ENCODE data around the gene FASTKD3.
"Not testable (repeated sequence)": the region's sequence is repeated elsewhere in the genome, so short reads cannot be mapped to it uniquely, and the experiment has no call there.

FASTKD3 gene

GRCh38 chr5:7868773-7869473 is at the start of gene FASTKD3, which contains the start of gene MTRR:
FASTKD3 (minus strand) TSS chr5:7869031; CDS start chr5:7868083, 948 bp downstream.
MTRR (plus strand) TSS chr5:7869148; CDS start chr5:7870795, 1,647 bp downstream.
- TF ChIP-seq Cebpa-rat (IDR thresholded peaks at IDR 0.05) = no peak
- H4K20me1 ChIP-seq = peaks cover 32 to 61% (median 47%) of the 10 kb centered on the region in 11 experiments; a peak in 21 of 22 replicates
- H3K4me2 ChIP-seq = peak within 1 kb of the TSS; percentile 82 to 93 (median 89)
- no peaks in the 10 kb centered on the region for H3K27me3 ChIP-seq
- peak within 1 kb of the TSS; percentile 83 to 91 (median 86) for H3K27ac ChIP-seq
- peak within 1 kb of the TSS; percentile 88 to 94 (median 91) for H3K9ac ChIP-seq
- peak within 1 kb of the TSS; percentile 83 to 96 (median 94) for H3K4me3 ChIP-seq
- H3K36me3 ChIP-seq = peaks cover 16 to 67% (median 50%) of the 10 kb centered on the region in 11 experiments; a peak in 20 of 22 replicates
- H3K4me1 ChIP-seq = peaks cover 45 to 71% (median 64%) of the 10 kb centered on the region in 10 experiments
- no peaks in the 10 kb centered on the region for H3K9me3 ChIP-seq (replicated peaks in 1 of 11)

GRCh38 chr5:7917130-7918123 is 48.6 kb upstream of the FASTKD3 start:
- Histone ChIP-seq H3K27ac (no peak overlapping the region), H3K36me3 (peaks cover 0 to 4% (median 3%) of the 10 kb centered on the region in 11 experiments; a peak in 11 of 22 replicates), H3K4me3 (no peak overlapping the region), H3K4me1 (no peaks in the 10 kb centered on the region), H3K9ac (no peak overlapping the region), H4K20me1 (no peaks in the 10 kb centered on the region), H3K4me2 (no peak overlapping the region), H3K9me3 (replicated peaks in 1 of 11) (peaks cover 10 to 24% (median 16%) of the 10 kb centered on the region in 11 experiments), H3K27me3 (no peaks in the 10 kb centered on the region)
- 0 out of 22 replicates have a peak, but pooled peaks of 1 of the 11 experiments have one; percentile 8 for TF ChIP-seq Cebpa-rat (IDR thresholded peaks at IDR 0.05)

GRCh38 chr5:7916171-7916804 is 47.5 kb upstream of the FASTKD3 start:
- no peak for TF ChIP-seq Cebpa-rat (IDR thresholded peaks at IDR 0.05)
- H3K27me3 ChIP-seq = no peaks in the 10 kb centered on the region
- peaks cover 22 to 36% (median 27%) of the 10 kb centered on the region in 11 experiments for H3K9me3 ChIP-seq (replicated peaks in 1 of 11)
- H3K27ac ChIP-seq = no peak overlapping the region
- no peak overlapping the region for H3K9ac ChIP-seq
- peaks cover 0 to 16% (median 13%) of the 10 kb centered on the region in 11 experiments; a peak in 20 of 22 replicates for H3K36me3 ChIP-seq
- no peaks in the 10 kb centered on the region for H4K20me1 ChIP-seq
- peaks cover 0 to 5% (median 0%) of the 10 kb centered on the region in 10 experiments; a peak in 2 of 20 replicates for H3K4me1 ChIP-seq
- no peak overlapping the region for H3K4me3 ChIP-seq
- no peak overlapping the region for H3K4me2 ChIP-seq

GRCh38 chr5:7911429-7911771 is 42.6 kb upstream of the FASTKD3 start:
- not testable (repeated sequence) for H3K27me3 ChIP-seq, H3K4me2 ChIP-seq, H3K9ac ChIP-seq, H4K20me1 ChIP-seq, H3K4me3 ChIP-seq
- Histone ChIP-seq H3K27ac (peak overlapping the region in 1 of 11 experiments; percentile 27; a peak in 1 of 22 replicates), H3K4me1 (peaks cover 0 to 16% (median 0%) of the 10 kb centered on the region in 10 experiments; a peak in 2 of 20 replicates), H3K36me3 (peaks cover 36 to 64% (median 57%) of the 10 kb centered on the region in 11 experiments), H3K9me3 (replicated peaks in 1 of 11) (peaks cover 53 to 68% (median 60%) of the 10 kb centered on the region in 11 experiments)

- Histone ChIP-seq H3K4me2 (no peak overlapping the region), H3K4me3 (no peak overlapping the region), H3K9ac (no peak overlapping the region)
Measured at GRCh38 chr5:7910738-7911428, 42.1 kb upstream of the FASTKD3 start.

GRCh38 chr5:7908317-7908716 is 39.5 kb upstream of the FASTKD3 start:
- Histone ChIP-seq H3K4me2 (no peak overlapping the region), H3K9ac (no peak overlapping the region), H4K20me1 (no peaks in the 10 kb centered on the region), H3K36me3 (peaks cover 67 to 95% (median 87%) of the 10 kb centered on the region in 11 experiments), H3K27me3 (no peaks in the 10 kb centered on the region), H3K4me3 (no peak overlapping the region), H3K27ac (no peak overlapping the region), H3K4me1 (peaks cover 0 to 16% (median 0%) of the 10 kb centered on the region in 10 experiments; a peak in 2 of 20 replicates), H3K9me3 (replicated peaks in 1 of 11) (peaks cover 53 to 74% (median 66%) of the 10 kb centered on the region in 11 experiments)
- TF ChIP-seq Cebpa-rat (IDR thresholded peaks at IDR 0.05) = no peak

More at GRCh38 chr5:7910738-7911428, 42.1 kb upstream of the FASTKD3 start:
- no peak for TF ChIP-seq Cebpa-rat (IDR thresholded peaks at IDR 0.05)
- Histone ChIP-seq H3K9me3 (replicated peaks in 1 of 11) (peaks cover 53 to 73% (median 63%) of the 10 kb centered on the region in 11 experiments), H4K20me1 (no peaks in the 10 kb centered on the region), H3K27me3 (no peaks in the 10 kb centered on the region), H3K36me3 (peaks cover 41 to 69% (median 61%) of the 10 kb centered on the region in 11 experiments), H3K27ac (peak overlapping the region in 1 of 11 experiments; percentile 27; a peak in 2 of 22 replicates), H3K4me1 (peaks cover 0 to 16% (median 0%) of the 10 kb centered on the region in 10 experiments; a peak in 2 of 20 replicates)

GRCh38 chr5:7907612-7908011 is 38.8 kb upstream of the FASTKD3 start:
- no peak overlapping the region; a peak in 1 of 20 replicates for H3K4me3 ChIP-seq
- no peak overlapping the region for H3K27ac ChIP-seq
- H3K9ac ChIP-seq = no peak overlapping the region
- peaks cover 50 to 67% (median 60%) of the 10 kb centered on the region in 11 experiments for H3K9me3 ChIP-seq (replicated peaks in 1 of 11)
- TF ChIP-seq Cebpa-rat (IDR thresholded peaks at IDR 0.05) = no peak
- H3K4me1 ChIP-seq = peaks cover 0 to 16% (median 0%) of the 10 kb centered on the region in 10 experiments; a peak in 2 of 20 replicates
- peaks cover 74 to 99% (median 93%) of the 10 kb centered on the region in 11 experiments for H3K36me3 ChIP-seq
- H3K4me2 ChIP-seq = no peak overlapping the region
- no peaks in the 10 kb centered on the region for H3K27me3 ChIP-seq
- no peaks in the 10 kb centered on the region for H4K20me1 ChIP-seq

- Histone ChIP-seq H4K20me1 (peaks cover 0 to 4% (median 0%) of the 10 kb centered on the region in 11 experiments; a peak in 2 of 22 replicates), H3K9me3 (replicated peaks in 1 of 11) (peaks cover 23 to 34% (median 30%) of the 10 kb centered on the region in 11 experiments), H3K27ac (no peak overlapping the region), H3K4me1 (no peaks in the 10 kb centered on the region), H3K4me2 (no peak overlapping the region), H3K4me3 (no peak overlapping the region), H3K27me3 (no peaks in the 10 kb centered on the region), H3K9ac (no peak overlapping the region), H3K36me3 (peaks cover 90 to 99% (median 97%) of the 10 kb centered on the region in 11 experiments)
- TF ChIP-seq Cebpa-rat (IDR thresholded peaks at IDR 0.05) = no peak
Measured at GRCh38 chr5:7904170-7904569, 35.3 kb upstream of the FASTKD3 start.
